NCI-H1930 (cell line): ENCODE data around the gene NUP98.

ENCODE experiments used
- DNase-seq, 2 experiments: peaks; one replicate each; lab custom pipeline; 2025; lab: John Stamatoyannopoulos, UW

NUP98 gene

GRCh38 chr11:3797329-3798090, at the start of gene NUP98:
TSS of gene NUP98 (minus strand) at chr11:3797554. CDS start at chr11:3782117, 15,437 bp downstream.
- peak; percentile 99 to 100 for DNase-seq

GRCh38 chr11:3845670-3846069, 48.3 kb upstream of the NUP98 start:
- no peak for DNase-seq

- DNase-seq: no peak
Measured at GRCh38 chr11:3845246-3845645, 47.9 kb upstream of the NUP98 start.

DNA sequence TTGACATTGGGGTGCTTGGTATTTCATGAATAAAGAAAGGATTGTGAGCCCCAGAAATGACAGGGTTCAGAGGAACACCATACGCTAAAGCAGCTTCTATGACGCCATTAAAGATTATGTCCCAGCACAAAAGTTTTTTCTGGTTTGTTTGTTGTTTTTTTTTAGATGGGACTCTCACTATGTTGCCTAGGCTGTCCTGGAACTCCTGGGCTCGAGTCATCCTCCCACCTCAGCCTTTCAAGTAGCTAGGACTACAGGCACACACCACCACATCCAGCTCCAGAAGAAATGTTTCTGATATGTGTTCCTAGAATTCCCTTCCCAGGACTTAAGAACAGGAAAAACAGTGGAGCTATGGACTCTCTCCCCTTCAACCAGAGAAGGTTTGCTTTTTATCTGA, 46.0 kb upstream of the NUP98 start:
- DNase-seq: no peak

DNA sequence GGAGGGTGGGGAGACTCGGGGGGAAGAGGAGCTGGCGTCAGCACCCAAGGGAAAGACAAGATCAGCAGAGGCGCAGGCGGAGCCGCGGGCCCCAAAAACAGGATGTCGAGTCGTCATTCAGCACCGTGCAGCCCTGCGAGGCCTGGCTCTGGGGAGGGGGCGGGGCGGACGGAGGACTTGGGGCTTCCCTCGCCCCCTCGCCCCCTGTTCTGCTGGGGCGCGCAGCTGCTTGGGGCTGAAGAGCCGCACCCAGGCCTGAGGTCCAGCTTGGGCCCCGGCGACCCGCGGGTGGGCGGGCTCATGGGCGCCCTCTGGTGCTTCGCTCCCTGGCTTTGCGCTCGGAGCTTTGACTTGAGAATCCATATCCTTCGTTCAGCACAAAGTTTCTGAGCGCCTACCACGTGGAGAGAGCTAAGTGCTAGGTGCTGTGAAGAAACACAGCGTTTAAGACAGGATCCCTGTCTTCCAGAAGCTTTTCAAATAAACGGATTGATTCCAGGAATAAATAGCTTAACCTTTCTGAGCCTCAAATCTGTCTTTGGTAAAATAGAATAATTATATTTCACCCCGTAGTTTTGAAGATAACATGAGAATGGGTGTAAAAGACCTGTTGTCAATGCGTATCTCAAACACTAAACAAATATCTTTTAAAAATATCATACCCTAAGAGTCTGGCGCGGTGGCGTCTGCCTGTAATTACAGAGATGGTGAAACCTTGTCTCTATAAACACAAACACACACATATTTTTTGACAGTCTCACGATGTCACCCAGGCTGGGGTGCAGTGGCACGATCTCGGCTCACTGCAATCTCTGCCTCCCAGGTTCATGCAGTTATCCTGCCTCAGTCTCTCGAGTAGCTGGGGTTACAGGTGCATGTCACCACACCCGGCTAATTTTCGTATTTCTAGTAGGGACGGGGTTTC, 44.3 kb upstream of the NUP98 start:
- DNase-seq: peak; percentile 61 to 82

DNA sequence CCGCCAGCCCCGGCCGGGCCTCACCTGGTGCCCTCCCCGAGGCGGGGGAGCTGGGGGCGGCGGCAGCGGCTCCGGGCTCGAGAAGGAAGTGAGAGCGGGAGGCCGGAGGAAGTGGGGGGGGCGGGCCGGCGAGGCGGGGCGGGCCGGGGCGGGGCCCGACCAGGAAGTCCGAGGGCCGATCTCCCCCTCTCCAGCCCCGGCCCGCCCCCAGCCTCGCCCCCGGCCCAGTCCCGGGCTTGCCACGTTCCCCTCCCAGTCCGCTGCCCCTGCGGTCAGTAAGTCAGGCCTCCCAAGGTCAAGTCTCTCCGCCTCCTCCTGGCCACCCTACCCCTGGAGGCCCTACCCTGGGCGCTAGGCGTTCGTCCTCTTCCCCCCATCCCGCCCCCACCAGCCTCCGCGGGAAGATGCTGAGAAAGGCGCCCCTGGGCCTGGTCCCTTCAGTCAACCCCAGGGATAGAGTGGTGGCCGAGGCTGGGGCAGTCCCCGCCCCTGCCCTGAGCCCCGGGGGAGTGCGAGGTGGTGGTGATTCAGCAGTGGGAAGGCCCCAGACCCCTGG, 43.6 kb upstream of the NUP98 start, which contains the start of gene RHOG:
TSS of gene RHOG (minus strand) at position 90 of the 556 bp plus-strand sequence. CDS start 12,821 bp downstream, outside the sequence.
- peak; percentile 59 to 65 for DNase-seq

GRCh38 chr11:3840004-3840869, 42.9 kb upstream of the NUP98 start:
- DNase-seq: no peak

- DNase-seq: no peak
Measured at GRCh38 chr11:3838504-3838903, 41.1 kb upstream of the NUP98 start.

DNA sequence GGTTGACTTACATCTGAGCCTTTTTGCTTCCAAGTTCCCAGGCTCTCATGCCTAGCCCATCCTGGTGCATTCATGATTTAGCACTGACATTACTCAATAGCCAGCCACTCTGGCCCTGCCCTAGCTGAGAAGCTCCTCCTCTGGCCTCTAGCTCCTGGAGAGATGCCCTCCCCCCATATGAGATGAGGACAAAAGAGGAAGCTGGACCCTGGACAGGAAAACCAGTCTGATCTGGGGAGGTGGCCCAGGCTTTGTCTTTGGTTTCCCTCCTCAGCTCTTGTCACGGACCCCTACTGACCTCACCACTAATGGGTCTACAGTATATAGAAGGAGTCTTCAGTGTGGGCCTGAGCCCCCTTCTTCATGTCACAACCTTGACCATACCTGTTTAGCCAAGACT, 40.4 kb upstream of the NUP98 start:
- no peak for DNase-seq

DNA sequence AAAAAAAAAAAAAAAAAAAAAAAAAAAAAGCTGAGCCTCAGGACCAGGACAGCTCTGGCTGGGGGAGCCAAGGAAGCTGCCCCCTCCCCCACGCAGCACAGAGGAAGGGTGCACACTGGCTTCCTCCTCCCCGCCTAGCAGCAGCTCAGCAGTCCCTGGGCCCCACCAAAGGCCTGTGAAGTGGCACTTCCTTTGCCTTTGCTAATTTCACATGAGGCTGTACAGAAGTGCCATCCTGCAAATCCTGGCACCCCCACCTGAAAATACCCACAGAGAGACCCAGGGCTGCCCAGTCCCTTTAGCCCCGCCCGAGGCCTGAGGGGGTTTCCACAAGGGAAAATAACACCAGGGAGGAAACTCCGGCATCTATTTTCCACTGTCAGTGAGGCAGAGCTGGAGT, 39.5 kb upstream of the NUP98 start:
- DNase-seq: no peak

DNA sequence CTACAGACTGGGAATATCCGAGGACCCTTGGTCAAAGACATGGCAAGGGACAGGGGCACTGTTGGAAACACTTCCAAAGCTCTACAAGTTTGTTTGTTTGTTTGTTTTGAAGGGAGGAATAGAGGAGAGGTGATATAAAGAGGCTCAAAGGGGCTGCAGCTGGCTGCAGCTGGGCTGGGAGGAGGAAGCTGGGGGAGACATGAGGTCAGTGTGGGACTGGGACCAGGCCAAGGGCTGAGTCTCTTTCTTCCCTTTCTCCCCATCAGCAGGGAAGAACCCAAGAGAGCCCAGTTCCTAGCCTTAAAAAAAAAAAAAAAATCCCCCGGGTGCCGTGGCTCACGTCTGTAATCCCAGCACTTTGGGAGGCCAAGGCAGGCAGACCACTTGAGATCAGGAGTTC, 38.4 kb upstream of the NUP98 start:
- DNase-seq: no peak

DNA sequence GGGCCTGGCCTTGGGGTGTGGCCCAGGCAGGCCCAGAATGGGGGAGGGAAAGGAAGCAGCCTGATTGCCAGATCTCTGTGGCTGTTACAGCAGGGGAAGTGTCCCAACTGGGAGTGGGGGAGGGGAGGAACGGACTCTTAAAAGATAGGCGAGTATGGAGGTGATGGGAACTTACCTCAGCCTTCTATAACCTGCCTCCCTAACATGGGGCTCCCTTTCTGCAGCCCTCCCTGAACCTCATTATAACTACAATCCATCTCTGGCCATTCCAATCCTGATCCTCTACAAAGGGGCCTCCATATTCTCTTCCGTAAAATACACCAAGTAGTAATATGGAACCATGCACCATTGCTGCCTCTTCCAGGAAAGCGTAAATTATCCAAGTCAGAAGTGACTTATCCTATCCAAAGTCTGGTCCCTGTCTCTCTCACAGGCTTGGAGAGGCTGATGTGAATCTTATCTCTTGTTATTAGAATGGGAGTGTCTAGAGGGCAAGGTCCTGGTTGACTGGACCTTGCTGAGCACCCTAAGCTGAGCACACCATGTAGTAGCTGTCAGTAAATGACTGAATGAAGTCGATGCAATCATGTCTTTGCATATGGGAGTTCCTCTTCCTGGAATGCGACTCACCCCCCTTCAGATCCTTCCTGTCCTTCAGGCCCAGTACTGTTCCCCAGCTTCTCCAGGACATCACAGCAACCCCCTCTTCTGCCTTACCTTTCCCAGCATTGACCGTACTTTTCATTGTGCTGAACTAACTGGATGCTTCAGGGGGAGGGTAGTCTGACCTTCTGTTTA, 37.5 kb upstream of the NUP98 start:
- no peak for DNase-seq

DNA sequence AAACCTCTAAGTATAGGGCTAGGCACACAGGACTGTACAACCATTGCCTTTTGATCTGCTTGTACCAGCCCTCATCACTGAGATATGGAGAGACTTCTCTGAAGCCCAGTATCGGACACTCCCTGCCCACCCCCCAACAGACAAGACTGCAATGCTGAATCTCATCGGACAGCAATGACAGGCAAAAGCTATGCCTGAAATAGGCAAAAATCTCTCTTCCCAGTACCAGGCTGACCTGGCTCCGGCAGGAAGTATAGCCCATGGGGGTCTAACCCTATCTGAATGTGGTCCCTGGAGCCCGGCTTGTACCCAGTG, 37.0 kb upstream of the NUP98 start:
- DNase-seq: no peak

GRCh38 chr11:3833449-3833848, 36.1 kb upstream of the NUP98 start:
- no peak for DNase-seq

DNA sequence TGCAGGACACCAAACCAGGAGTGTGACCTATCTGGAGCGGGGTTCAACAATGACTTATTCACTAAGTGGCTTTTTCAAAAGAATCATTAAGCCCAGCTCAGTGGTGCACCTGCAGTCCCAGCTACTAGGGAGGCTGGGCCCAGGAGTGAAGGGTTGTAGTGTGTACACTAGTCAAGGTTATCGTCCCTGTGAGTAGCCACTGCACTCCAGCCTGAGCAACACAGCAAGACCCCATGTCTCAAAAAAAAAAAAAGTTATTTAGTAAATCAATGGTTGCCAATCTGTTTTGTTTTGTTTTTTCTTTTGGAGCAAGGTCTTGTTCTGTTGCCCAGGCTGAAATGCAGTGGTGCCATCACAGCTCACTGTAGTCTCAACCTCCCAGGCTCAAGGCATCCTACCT, 35.5 kb upstream of the NUP98 start:
- no peak for DNase-seq

GRCh38 chr11:3831378-3832239, 34.3 kb upstream of the NUP98 start:
- DNase-seq: no peak

GRCh38 chr11:3830730-3831129, 33.4 kb upstream of the NUP98 start:
- DNase-seq: no peak

DNA sequence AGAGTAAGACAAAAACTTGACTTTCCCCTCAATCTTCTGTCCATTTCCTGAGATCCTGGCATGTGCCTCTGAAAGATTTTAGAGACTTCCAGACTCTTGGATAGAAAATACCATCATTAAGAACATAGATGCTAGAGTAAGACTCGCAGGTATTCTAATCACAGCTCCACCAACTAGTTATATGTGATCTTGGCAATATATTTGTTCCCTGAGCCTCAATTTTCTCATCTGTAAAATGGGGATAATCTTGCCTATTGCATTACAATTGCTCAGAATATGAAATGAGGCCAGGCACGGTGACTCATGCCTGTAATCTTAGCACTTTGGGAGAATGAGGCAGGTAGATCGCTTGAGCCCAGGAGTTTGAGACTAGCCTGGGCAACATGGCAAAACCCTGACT, 32.7 kb upstream of the NUP98 start:
- DNase-seq: no peak

GRCh38 chr11:3827434-3828186, 30.3 kb upstream of the NUP98 start:
- no peak for DNase-seq
